ENCODE results near the gene CLIP4.

- TF ChIP-seq CTCF (IDR thresholded peaks at IDR 0.05) = no peak
- no peak for TF ChIP-seq POLR2A (IDR thresholded peaks at IDR 0.05)
These were observed 87.7 kb downstream of the CLIP4 start for GRCh38 chr2:29202819-29203495.

Measured in uterus (tissue), 2 donors.